Measurements from ENCODE around the gene VILL.

DNA sequence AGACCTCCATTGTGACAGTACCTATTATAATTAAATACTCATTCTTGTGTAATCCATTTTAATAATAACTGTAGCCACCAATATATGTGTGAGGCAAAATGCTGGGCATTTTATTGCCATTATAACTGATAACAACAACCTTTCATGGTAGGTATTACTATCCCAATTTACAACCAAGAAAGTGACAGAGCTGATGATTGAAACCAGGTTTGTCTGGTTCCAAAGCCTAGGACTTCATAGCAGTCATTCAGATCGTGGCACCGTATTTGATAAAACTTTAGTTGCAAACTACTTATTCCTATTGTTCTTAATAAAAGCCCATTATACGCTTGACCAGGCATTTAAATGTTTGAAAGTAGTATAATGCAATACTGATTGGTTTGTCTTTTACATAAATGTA, 26.4 kb upstream of the VILL start:
- TF ChIP-seq EP300 (IDR thresholded peaks at IDR 0.05; ENCODE audit: borderline replicate concordance in 1 of 2, low read depth in 1 of 2, low read length in 1 of 2) (no peak), POLR2AphosphoS5 (IDR thresholded peaks at IDR 0.05; ENCODE audit: low read depth, low read length) (no peak), YY1 (IDR thresholded peaks at IDR 0.05; ENCODE audit: low read depth) (no peak), GABPA (IDR thresholded peaks at IDR 0.05; ENCODE audit: low read depth) (no peak), GATA2 (CRISPR knock-in tag; IDR thresholded peaks at IDR 0.05) (no peak)
- TF ChIP-seq, protein P1, sequence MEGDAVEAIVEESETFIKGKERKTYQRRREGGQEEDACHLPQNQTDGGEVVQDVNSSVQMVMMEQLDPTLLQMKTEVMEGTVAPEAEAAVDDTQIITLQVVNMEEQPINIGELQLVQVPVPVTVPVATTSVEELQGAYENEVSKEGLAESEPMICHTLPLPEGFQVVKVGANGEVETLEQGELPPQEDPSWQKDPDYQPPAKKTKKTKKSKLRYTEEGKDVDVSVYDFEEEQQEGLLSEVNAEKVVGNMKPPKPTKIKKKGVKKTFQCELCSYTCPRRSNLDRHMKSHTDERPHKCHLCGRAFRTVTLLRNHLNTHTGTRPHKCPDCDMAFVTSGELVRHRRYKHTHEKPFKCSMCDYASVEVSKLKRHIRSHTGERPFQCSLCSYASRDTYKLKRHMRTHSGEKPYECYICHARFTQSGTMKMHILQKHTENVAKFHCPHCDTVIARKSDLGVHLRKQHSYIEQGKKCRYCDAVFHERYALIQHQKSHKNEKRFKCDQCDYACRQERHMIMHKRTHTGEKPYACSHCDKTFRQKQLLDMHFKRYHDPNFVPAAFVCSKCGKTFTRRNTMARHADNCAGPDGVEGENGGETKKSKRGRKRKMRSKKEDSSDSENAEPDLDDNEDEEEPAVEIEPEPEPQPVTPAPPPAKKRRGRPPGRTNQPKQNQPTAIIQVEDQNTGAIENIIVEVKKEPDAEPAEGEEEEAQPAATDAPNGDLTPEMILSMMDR (IDR thresholded peaks at IDR 0.05), result no peak
- TF ChIP-seq, protein P2, sequence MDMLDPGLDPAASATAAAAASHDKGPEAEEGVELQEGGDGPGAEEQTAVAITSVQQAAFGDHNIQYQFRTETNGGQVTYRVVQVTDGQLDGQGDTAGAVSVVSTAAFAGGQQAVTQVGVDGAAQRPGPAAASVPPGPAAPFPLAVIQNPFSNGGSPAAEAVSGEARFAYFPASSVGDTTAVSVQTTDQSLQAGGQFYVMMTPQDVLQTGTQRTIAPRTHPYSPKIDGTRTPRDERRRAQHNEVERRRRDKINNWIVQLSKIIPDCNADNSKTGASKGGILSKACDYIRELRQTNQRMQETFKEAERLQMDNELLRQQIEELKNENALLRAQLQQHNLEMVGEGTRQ (IDR thresholded peaks at IDR 0.05; ENCODE audit: borderline replicate concordance, low read depth, low read length), result no peak
- TF ChIP-seq, protein P3, sequence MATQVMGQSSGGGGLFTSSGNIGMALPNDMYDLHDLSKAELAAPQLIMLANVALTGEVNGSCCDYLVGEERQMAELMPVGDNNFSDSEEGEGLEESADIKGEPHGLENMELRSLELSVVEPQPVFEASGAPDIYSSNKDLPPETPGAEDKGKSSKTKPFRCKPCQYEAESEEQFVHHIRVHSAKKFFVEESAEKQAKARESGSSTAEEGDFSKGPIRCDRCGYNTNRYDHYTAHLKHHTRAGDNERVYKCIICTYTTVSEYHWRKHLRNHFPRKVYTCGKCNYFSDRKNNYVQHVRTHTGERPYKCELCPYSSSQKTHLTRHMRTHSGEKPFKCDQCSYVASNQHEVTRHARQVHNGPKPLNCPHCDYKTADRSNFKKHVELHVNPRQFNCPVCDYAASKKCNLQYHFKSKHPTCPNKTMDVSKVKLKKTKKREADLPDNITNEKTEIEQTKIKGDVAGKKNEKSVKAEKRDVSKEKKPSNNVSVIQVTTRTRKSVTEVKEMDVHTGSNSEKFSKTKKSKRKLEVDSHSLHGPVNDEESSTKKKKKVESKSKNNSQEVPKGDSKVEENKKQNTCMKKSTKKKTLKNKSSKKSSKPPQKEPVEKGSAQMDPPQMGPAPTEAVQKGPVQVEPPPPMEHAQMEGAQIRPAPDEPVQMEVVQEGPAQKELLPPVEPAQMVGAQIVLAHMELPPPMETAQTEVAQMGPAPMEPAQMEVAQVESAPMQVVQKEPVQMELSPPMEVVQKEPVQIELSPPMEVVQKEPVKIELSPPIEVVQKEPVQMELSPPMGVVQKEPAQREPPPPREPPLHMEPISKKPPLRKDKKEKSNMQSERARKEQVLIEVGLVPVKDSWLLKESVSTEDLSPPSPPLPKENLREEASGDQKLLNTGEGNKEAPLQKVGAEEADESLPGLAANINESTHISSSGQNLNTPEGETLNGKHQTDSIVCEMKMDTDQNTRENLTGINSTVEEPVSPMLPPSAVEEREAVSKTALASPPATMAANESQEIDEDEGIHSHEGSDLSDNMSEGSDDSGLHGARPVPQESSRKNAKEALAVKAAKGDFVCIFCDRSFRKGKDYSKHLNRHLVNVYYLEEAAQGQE (IDR thresholded peaks at IDR 0.05; ENCODE audit: low read depth, low read length), result no peak
- TF ChIP-seq, protein P4, sequence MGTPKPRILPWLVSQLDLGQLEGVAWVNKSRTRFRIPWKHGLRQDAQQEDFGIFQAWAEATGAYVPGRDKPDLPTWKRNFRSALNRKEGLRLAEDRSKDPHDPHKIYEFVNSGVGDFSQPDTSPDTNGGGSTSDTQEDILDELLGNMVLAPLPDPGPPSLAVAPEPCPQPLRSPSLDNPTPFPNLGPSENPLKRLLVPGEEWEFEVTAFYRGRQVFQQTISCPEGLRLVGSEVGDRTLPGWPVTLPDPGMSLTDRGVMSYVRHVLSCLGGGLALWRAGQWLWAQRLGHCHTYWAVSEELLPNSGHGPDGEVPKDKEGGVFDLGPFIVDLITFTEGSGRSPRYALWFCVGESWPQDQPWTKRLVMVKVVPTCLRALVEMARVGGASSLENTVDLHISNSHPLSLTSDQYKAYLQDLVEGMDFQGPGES (IDR thresholded peaks at IDR 0.05; ENCODE audit: low read depth, low read length), result no peak
- TF ChIP-seq, protein P5, sequence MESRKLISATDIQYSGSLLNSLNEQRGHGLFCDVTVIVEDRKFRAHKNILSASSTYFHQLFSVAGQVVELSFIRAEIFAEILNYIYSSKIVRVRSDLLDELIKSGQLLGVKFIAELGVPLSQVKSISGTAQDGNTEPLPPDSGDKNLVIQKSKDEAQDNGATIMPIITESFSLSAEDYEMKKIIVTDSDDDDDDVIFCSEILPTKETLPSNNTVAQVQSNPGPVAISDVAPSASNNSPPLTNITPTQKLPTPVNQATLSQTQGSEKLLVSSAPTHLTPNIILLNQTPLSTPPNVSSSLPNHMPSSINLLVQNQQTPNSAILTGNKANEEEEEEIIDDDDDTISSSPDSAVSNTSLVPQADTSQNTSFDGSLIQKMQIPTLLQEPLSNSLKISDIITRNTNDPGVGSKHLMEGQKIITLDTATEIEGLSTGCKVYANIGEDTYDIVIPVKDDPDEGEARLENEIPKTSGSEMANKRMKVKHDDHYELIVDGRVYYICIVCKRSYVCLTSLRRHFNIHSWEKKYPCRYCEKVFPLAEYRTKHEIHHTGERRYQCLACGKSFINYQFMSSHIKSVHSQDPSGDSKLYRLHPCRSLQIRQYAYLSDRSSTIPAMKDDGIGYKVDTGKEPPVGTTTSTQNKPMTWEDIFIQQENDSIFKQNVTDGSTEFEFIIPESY (IDR thresholded peaks at IDR 0.05; ENCODE audit: borderline replicate concordance, low read depth), result no peak

All from SK-N-SH (cell line).